GM12872 (cell line): ENCODE data around the gene GNLY.

ENCODE experiments used
- TF ChIP-seq, protein P1 (sequence below): IDR thresholded peaks from 3 replicates; pipeline ENCODE4 v1.5.1; 2011; ENCODE audit warnings: low read depth, mild to moderate bottlenecking, low read length, moderate library complexity; ENCODE audit not compliant: insufficient read depth

The GNLY gene

DNA sequence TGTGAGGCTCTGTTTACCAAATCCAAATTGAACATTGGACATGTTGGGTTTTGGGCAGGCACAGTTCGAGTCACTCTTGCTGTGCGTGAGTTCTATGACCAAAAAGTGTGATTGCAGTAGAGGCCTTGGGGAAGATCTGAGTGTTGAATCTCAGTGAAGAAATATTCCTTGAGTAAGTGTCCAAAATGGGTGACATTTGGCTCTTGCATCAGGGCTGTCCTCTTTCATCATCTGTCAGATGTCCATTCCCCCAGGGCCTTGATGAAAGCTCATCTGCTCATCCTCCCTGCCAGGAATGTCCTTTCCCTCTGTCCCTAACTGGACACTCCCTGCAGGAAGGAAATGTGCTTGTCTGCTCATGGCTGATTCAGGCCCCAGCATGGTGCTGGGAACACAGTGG is 19.7 kb upstream of the GNLY start:
- TF ChIP-seq, protein P1, sequence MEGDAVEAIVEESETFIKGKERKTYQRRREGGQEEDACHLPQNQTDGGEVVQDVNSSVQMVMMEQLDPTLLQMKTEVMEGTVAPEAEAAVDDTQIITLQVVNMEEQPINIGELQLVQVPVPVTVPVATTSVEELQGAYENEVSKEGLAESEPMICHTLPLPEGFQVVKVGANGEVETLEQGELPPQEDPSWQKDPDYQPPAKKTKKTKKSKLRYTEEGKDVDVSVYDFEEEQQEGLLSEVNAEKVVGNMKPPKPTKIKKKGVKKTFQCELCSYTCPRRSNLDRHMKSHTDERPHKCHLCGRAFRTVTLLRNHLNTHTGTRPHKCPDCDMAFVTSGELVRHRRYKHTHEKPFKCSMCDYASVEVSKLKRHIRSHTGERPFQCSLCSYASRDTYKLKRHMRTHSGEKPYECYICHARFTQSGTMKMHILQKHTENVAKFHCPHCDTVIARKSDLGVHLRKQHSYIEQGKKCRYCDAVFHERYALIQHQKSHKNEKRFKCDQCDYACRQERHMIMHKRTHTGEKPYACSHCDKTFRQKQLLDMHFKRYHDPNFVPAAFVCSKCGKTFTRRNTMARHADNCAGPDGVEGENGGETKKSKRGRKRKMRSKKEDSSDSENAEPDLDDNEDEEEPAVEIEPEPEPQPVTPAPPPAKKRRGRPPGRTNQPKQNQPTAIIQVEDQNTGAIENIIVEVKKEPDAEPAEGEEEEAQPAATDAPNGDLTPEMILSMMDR = no peak

DNA sequence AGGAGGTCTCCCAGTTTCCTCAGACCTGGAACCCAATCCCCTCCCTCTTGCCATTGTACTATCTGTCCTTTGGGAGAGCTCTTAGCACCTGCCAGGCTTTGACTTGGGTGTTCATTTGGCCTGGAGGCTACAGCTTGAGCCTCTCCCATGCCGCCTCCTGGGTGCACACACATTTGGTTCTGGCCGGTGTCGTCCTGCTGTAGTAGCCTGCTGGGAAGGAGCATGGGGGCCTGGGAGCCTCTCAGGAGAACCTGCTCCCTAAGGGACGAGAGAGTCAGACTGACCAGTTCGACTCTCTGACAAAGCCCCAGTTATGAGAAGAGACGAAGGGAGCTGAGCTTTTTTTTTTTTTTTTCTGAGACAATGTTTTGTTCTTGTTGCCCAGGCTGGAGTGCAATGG is 18.7 kb upstream of the GNLY start:
- TF ChIP-seq, protein P1 = no peak

DNA sequence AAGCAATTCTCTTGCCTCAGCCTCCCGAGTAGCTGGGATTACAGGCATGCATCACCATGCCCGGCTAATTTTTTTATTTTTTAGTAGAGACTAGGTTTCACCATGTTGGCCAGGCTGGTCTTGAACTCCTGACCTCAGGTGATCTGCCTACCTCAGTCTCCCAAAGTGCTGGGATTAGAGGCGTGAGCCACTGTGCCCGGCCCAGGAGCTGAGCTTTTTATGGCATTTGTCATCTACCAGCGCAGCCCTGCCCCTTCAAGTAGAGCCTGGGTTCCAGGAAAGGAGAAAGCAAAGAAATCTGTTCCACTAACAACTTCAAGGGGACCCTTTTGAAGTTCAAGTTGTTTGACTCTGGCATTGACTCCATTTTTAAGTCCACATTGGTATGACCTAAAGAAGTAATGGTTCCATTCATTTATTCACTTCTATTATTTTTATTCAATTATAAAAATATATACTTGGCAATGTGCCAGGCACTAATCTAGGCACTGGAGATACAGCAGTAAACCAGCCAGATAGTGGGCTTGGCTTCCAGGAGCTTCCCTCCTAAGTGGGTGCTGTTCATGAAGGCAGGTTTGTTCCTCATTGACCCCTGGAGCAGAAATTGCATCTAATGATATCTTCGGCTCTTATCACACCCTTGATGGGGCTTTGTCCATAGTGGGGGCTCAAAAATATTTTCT is 18.2 kb upstream of the GNLY start:
- TF ChIP-seq, protein P1 = no peak

DNA sequence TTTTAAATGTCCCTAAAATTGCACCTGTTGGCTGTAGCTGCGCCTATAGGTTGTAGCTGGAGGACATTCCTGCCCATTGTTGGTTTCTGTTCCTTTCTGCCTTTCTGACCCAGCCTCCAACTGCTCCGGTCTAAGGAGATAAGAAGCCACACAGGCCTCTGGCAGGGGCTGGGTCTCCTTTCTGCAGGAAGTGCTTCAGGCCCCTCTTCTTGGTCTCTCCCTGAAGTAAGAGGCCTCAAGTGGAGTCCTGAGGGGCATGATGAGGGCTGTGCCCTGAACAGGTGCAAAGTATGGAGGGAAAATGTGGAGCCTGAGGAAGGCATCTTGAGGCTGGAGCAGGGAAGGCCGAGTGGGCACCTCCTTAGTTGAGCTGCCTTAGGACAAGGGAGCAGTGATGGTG is 15.8 kb upstream of the GNLY start:
- TF ChIP-seq, protein P1 = no peak

GRCh38 chr2:85678794-85679672 is 15.1 kb upstream of the GNLY start:
- TF ChIP-seq, protein P1 = peak; percentile 99

DNA sequence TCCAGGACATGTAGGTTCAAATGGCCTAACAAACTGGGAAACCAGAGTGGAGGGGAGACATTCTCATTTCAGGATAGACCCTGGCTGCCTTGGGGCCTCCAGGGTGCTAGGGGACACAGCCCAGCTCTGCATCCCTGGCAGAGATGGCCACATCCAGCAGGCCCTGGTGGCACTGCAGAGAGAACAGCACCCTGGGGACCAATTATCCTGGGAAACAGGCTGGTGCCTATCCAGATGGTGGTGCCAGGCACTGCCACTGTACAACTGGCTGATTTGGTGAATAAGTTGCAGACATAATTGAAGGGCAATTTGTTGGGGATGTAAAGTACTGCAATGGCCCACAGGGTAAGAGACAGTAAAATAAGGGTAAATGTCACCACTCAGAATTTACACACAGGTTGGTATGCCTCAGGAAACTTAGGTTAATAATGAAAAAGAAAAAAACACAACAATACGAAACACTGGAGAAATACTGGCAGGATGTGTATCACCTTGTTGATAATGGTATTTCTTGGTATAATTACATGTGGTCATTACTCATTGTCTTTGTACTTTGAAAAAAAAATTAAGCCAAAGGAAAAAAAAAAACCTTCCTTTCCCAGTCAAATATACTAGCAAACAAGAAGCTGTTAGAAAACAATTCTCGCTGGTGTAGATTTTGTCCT is 13.3 kb upstream of the GNLY start:
- TF ChIP-seq, protein P1 = no peak

DNA sequence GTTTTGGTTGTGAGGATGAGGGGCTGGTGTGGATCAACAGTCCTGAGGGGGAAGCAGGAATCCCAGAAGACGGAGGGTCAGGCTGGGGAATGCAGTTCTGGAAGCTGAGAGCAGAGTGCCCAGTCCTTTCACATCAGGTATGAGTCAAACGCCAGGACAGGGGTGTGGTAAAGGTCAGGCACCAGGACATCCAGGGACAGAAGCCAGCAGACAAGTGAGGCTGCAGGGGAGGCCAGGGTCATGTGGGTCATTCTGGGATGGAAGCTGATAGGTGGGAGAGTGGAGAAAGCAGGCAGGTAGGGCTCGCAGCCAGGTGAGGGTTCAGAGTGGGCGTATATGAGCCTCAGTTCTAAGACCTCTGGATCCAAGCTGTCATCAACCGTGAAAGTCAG is 12.8 kb upstream of the GNLY start:
- TF ChIP-seq, protein P1 = no peak
